ENCODE results near the gene DHPS.
A peak's percentile ranks its signal among the peaks of the same experiment; 100 is the strongest.

GRCh38 chr19:12722566-12723380 is 41.1 kb upstream of the DHPS start:
- TF ChIP-seq POLR2A (IDR thresholded peaks at IDR 0.05; ENCODE audit: low read depth, low read length) = peak; percentile 40; the same call in 1 of the 2 replicates
- TF ChIP-seq POU2F2 (IDR thresholded peaks at IDR 0.05; ENCODE audit: low read depth, low read length) = 0 out of 2 replicates have a peak, but pooled peaks have one; percentile 65
